Measurements from ENCODE around the gene INHBC. TPM values are rescaled to one million over a fixed set of nuclear protein-coding genes. Genes with fewer than 3 reads are reported as not detected.
"Not testable (repeated sequence)": the region's sequence is repeated elsewhere in the genome, so short reads cannot be mapped to it uniquely, and the experiment has no call there.

The INHBC gene
- total RNA-seq, 1 experiment from 2014 or later: 0.35 TPM

DNA sequence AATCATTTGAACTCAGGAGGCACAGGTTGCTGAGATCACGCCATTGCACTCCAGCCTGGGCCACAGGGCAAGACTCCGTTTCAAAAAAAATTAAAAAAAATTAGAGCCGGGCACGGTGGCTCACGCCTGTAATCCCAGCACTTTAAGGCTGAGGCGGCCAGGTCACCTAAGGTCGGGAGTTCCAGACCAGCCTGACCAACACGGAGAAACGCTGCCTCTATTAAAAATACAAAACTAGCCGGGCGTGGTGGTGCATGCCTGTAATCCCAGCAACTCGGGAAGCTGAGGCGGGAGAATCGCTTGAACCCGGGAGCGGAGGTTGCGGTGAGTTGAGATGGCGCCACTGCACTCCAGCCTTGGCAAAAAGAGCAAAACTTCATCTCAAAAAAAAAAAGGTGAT, 39.5 kb upstream of the INHBC start:
- Histone ChIP-seq H3K27me3 (ENCODE audit: insufficient read depth, low read depth) (no peaks in the 10 kb centered on the region), H3K4me2 (no peak overlapping the region), H3K4me3 (no peak overlapping the region), H3K36me3 (ENCODE audit: low read depth) (peaks cover 4% of the 10 kb centered on the region; the same call in 1 of the 2 replicates), H3F3A (ENCODE audit: insufficient read depth, low read depth) (0 out of 2 replicates have a peak, but pooled peaks cover 4% of the 10 kb centered on the region), H4K20me1 (ENCODE audit: insufficient read depth) (no peaks in the 10 kb centered on the region; the same call in 1 of the 2 replicates), H3K9me3 (ENCODE audit: insufficient read depth, low read depth) (no peaks in the 10 kb centered on the region), H3K79me2 (ENCODE audit: low read depth) (0 out of 2 replicates have a peak, but pooled peaks cover 2% of the 10 kb centered on the region), H2AFZ (no peak overlapping the region), H3K4me1 (replicated peaks; ENCODE audit: insufficient read depth) (no peaks in the 10 kb centered on the region; the same call in 1 of the 2 replicates), H3K27ac (no peak overlapping the region), H3K9me2 (ENCODE audit: insufficient read depth) (no peaks in the 10 kb centered on the region)
- intact Hi-C loops (cut with micrococcal nuclease; ENCODE audit: unreplicated experiment): no loop called here
- DNase-seq: no peak
- TF ChIP-seq, protein P1, sequence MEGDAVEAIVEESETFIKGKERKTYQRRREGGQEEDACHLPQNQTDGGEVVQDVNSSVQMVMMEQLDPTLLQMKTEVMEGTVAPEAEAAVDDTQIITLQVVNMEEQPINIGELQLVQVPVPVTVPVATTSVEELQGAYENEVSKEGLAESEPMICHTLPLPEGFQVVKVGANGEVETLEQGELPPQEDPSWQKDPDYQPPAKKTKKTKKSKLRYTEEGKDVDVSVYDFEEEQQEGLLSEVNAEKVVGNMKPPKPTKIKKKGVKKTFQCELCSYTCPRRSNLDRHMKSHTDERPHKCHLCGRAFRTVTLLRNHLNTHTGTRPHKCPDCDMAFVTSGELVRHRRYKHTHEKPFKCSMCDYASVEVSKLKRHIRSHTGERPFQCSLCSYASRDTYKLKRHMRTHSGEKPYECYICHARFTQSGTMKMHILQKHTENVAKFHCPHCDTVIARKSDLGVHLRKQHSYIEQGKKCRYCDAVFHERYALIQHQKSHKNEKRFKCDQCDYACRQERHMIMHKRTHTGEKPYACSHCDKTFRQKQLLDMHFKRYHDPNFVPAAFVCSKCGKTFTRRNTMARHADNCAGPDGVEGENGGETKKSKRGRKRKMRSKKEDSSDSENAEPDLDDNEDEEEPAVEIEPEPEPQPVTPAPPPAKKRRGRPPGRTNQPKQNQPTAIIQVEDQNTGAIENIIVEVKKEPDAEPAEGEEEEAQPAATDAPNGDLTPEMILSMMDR (conservative IDR thresholded peaks at IDR 0.05): no peak
- TF ChIP-seq EZH2 (IDR thresholded peaks at IDR 0.05; ENCODE audit: low read depth): no peak
- CTCF ChIA-PET: no interaction called here
- POLR2A ChIA-PET (ENCODE audit: unreplicated experiment): no interaction called here
- BruUV-seq (replicated peaks): no TSS peak

DNA sequence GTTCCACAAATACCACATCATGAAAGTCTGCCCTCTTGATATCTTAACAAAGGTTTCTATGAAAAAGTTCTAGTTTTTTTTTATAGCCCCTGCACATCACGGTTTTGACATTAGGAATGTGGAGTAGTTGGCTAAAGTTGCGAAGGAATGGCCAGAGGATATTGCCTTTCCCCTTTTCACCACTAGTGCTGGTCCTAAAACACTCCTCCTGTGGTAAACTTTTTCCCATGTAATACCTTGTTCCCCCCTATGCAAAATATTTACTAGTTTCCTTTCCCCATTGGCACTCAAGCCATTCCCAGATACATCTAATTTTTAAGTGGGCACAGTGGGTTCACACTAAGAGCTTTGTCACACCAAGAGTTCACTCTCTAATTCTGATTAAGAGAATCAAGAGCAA, 37.1 kb upstream of the INHBC start:
- Histone ChIP-seq H2AFZ (no peak overlapping the region), H3K79me2 (ENCODE audit: low read depth) (no peaks in the 10 kb centered on the region), H3K9me2 (ENCODE audit: insufficient read depth) (no peaks in the 10 kb centered on the region), H3F3A (ENCODE audit: insufficient read depth, low read depth) (no peaks in the 10 kb centered on the region; the same call in 1 of the 2 replicates), H3K27ac (no peak overlapping the region), H3K9me3 (ENCODE audit: insufficient read depth, low read depth) (no peaks in the 10 kb centered on the region), H3K4me1 (replicated peaks; ENCODE audit: insufficient read depth) (no peaks in the 10 kb centered on the region), H3K4me3 (no peak overlapping the region), H3K27me3 (ENCODE audit: insufficient read depth, low read depth) (no peaks in the 10 kb centered on the region), H4K20me1 (ENCODE audit: insufficient read depth) (no peaks in the 10 kb centered on the region), H3K36me3 (ENCODE audit: low read depth) (no peaks in the 10 kb centered on the region), H3K4me2 (no peak overlapping the region)
- intact Hi-C loops (cut with micrococcal nuclease; ENCODE audit: unreplicated experiment): no loop called here
- TF ChIP-seq, protein P1 (conservative IDR thresholded peaks at IDR 0.05): no peak
- no peak for TF ChIP-seq EZH2 (IDR thresholded peaks at IDR 0.05; ENCODE audit: low read depth)
- CTCF ChIA-PET: no interaction called here
- no peak for DNase-seq
- POLR2A ChIA-PET (ENCODE audit: unreplicated experiment): no interaction called here
- BruUV-seq (replicated peaks): no TSS peak

DNA sequence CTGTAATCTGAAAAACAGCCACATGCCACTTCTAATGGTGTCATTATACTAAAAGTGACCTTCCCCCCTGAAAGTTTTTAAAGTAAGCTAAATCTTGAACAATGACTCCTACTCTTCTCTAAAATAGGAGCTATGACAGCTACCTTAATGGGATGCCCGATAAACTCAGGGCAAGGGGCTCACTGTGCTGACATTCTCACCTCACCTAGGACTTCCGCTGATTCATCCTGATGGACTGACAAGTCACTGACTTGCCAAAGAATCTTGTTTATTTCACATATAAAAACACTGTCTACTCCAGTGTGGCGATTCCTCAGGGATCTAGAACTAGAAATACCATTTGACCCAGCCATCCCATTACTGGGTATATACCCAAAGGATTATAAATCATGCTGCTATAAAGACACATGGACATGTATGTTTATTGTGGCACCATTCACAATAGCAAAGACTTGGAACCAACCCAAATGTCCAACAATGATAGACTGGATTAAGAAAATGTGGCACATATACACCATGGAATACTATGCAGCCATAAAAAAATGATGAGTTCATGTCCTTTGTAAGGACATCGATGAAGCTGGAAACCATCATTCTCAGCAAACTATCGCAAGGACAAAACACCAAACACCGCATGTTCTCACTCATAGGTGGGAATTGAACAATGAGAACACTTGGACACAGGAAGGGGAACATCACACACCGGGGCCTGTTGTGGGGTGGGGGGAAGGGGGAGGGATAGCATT, 34.7 kb upstream of the INHBC start:
- intact Hi-C loops (cut with micrococcal nuclease; ENCODE audit: unreplicated experiment); DNase-seq; H3K9me3 ChIP-seq (ENCODE audit: insufficient read depth, low read depth); H3K4me3 ChIP-seq; H3F3A ChIP-seq (ENCODE audit: insufficient read depth, low read depth); H3K4me2 ChIP-seq; H3K9me2 ChIP-seq (ENCODE audit: insufficient read depth); H3K4me1 ChIP-seq (replicated peaks; ENCODE audit: insufficient read depth); H4K20me1 ChIP-seq (ENCODE audit: insufficient read depth); H3K27ac ChIP-seq; POLR2A ChIA-PET (ENCODE audit: unreplicated experiment); H3K27me3 ChIP-seq (ENCODE audit: insufficient read depth, low read depth); H2AFZ ChIP-seq; CTCF ChIA-PET; BruUV-seq (replicated peaks); H3K79me2 ChIP-seq (ENCODE audit: low read depth); H3K36me3 ChIP-seq (ENCODE audit: low read depth): not testable (repeated sequence)
